HepG2 (cell line): ENCODE data around the gene STRADA. TPM values are rescaled to one million over a fixed set of nuclear protein-coding genes. Genes with fewer than 3 reads are reported as not detected.

Experiments used
- CHCHD3 ChIP-seq: sonication (generic); formaldehyde crosslinking; IDR thresholded peaks from 2 replicates; pipeline ENCODE4 v1.8.0; 2022; ENCODE audit warnings: mild to moderate bottlenecking, missing genetic modification reagents, moderate library complexity
- GATAD2A ChIP-seq: IDR thresholded peaks from 2 replicates; pipeline ENCODE4 v1.6.1; 2016
- HMG20B ChIP-seq: conservative IDR thresholded peaks from 2 replicates; pipeline ENCODE4 v1.6.1; 2016; ENCODE audit warnings: missing genetic modification reagents, missing compliant biosample characterization
- NFKB2 ChIP-seq: sonication (generic); formaldehyde crosslinking; IDR thresholded peaks from 2 replicates; pipeline ENCODE4 v1.4.0; 2020; ENCODE audit warnings: missing genetic modification reagents, borderline replicate concordance
- NR1H2 ChIP-seq: sonication (generic); formaldehyde crosslinking; IDR thresholded peaks from 2 replicates; pipeline ENCODE4 v1.8.1; 2022; ENCODE audit warnings: low read depth, missing genetic modification reagents, borderline replicate concordance
- TMF1 ChIP-seq: sonication (generic); formaldehyde crosslinking; IDR thresholded peaks from 2 replicates; pipeline ENCODE4 v1.8.1; 2022; ENCODE audit warnings: low read depth, missing genetic modification reagents
- ZKSCAN5 ChIP-seq: sonication (generic); formaldehyde crosslinking; IDR thresholded peaks from 2 replicates; pipeline ENCODE4 v1.5.1; 2020; ENCODE audit warnings: mild to moderate bottlenecking, missing genetic modification reagents
- ZMYM3 ChIP-seq: sonication (generic); formaldehyde crosslinking; IDR thresholded peaks from 2 replicates; pipeline ENCODE4 v1.5.1; 2020; ENCODE audit warnings: mild to moderate bottlenecking, missing genetic modification reagents
- ZNF331 ChIP-seq: sonication (generic); formaldehyde crosslinking; IDR thresholded peaks from 2 replicates; pipeline ENCODE4 v1.4.0; 2020; ENCODE audit warnings: missing genetic modification reagents
- ZNF660 ChIP-seq: sonication (generic); formaldehyde crosslinking; IDR thresholded peaks from 2 replicates; pipeline ENCODE4 v1.5.1; 2020; ENCODE audit warnings: mild to moderate bottlenecking, low read depth, missing genetic modification reagents, borderline replicate concordance
- ZNF747 ChIP-seq: sonication (generic); formaldehyde crosslinking; IDR thresholded peaks from 2 replicates; pipeline ENCODE4 v1.8.1; 2023; ENCODE audit warnings: missing genetic modification reagents, mild to moderate bottlenecking, borderline replicate concordance
- ZSCAN29 ChIP-seq: sonication (generic); formaldehyde crosslinking; conservative IDR thresholded peaks from 2 replicates; pipeline ENCODE4 v1.4.0; 2020; ENCODE audit warnings: mild to moderate bottlenecking, missing genetic modification reagents
- polyA plus RNA-seq, 8 experiments: library from polyadenylated mRNA; depleted of rRNA in 3 of 8; stranded (reverse) in 7 of 8; unstranded in 1 of 8; fragments of >200 nt; fragmentation: Illumina TruSeq in 4 of 8; extraction: Trizol in 4 of 8; gene quantifications; 2 replicates each; pipeline versions ENCODE4 v1.2.1 to v1.2.3, GENCODE V29; 2011 to 2016; ENCODE audit warnings: low read depth in 4 of 8, missing spikeins in 1 of 8, mixed read lengths in 1 of 8; ENCODE audit not compliant: insufficient read depth in 1 of 8
- total RNA-seq, 5 experiments: library from RNA; depleted of rRNA; stranded (reverse); fragments of >200 nt; fragmentation: Illumina TruSeq; extraction: Trizol; gene quantifications; 2 replicates each; pipeline ENCODE4 v1.2.3, GENCODE V29; 2016; ENCODE audit warnings: low read depth in 1 of 5
- TF ChIP-seq, protein P1 (sequence below): sonication (generic); formaldehyde crosslinking; IDR thresholded peaks from 2 replicates; pipeline ENCODE4 v1.4.0; 2020; ENCODE audit warnings: missing genetic modification reagents, mild to moderate bottlenecking, borderline replicate concordance
- TF ChIP-seq, protein P2 (sequence below): conservative IDR thresholded peaks from 2 replicates; pipeline ENCODE4 v1.6.1; 2018; ENCODE audit warnings: missing genetic modification reagents
- TF ChIP-seq, protein P3 (sequence below): sonication (generic); formaldehyde crosslinking; conservative IDR thresholded peaks from 2 replicates; pipeline ENCODE4 v1.4.0; 2020; ENCODE audit warnings: missing genetic modification reagents
- TF ChIP-seq, protein P4 (sequence below): fragments of 450-650 bp; IDR thresholded peaks from 2 replicates; pipeline ENCODE4 v1.6.1; 2017; ENCODE audit warnings: mild to moderate bottlenecking

STRADA gene
- total and polyA plus RNA-seq, 2 of the 13 experiments (the other 11 are each of a cell fraction or from before 2014, with no cell fraction given), result 17.6 to 17.9 TPM

DNA sequence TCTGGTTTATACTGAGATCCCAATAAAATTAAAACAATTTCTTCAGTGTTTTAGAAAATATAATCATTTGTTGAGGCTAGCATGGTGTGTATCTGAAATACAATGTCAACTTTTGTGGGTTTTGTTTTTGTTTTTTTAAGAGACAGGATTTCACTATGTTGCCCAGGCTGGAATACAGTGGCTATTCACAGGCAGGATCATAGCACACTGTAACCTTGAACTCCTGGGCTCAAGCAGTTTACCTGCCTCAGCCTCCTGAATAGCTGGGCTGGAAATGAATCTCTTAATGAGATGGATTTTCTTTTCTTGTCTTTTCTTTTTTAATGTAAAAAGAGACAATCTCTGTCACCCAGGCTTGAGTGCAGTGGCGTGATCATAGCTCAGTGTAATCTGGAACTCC lies 44.5 kb upstream of the STRADA start (continued):
- TF ChIP-seq, protein P1, sequence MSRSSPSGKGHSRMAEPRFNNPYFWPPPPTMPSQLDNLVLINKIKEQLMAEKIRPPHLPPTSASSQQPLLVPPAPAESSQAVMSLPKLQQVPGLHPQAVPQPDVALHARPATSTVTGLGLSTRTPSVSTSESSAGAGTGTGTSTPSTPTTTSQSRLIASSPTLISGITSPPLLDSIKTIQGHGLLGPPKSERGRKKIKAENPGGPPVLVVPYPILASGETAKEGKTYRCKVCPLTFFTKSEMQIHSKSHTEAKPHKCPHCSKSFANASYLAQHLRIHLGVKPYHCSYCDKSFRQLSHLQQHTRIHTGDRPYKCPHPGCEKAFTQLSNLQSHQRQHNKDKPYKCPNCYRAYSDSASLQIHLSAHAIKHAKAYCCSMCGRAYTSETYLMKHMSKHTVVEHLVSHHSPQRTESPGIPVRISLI (CRISPR knock-in tag), result no peak
- TF ChIP-seq GATAD2A (CRISPR knock-in tag), result peak; percentile 35; the same call in 1 of the 2 replicates
- no peak for TF ChIP-seq ZKSCAN5 (CRISPR knock-in tag)
- TF ChIP-seq ZMYM3 (CRISPR knock-in tag), result no peak; the same call in 1 of the 2 replicates
- TF ChIP-seq ZNF747 (CRISPR knock-in tag), result no peak
- no peak for TF ChIP-seq NR1H2 (CRISPR knock-in tag)
- no peak for TF ChIP-seq ZNF660 (CRISPR knock-in tag)
- TF ChIP-seq CHCHD3 (CRISPR knock-in tag), result no peak
- TF ChIP-seq ZNF331 (CRISPR knock-in tag), result 0 out of 2 replicates have a peak, but pooled peaks have one; percentile 37
- TF ChIP-seq HMG20B (CRISPR knock-in tag), result no peak
- no peak for TF ChIP-seq ZSCAN29 (CRISPR knock-in tag)
- TF ChIP-seq, protein P2, sequence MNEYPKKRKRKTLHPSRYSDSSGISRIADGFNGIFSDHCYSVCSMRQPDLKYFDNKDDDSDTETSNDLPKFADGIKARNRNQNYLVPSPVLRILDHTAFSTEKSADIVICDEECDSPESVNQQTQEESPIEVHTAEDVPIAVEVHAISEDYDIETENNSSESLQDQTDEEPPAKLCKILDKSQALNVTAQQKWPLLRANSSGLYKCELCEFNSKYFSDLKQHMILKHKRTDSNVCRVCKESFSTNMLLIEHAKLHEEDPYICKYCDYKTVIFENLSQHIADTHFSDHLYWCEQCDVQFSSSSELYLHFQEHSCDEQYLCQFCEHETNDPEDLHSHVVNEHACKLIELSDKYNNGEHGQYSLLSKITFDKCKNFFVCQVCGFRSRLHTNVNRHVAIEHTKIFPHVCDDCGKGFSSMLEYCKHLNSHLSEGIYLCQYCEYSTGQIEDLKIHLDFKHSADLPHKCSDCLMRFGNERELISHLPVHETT, result no peak
- TF ChIP-seq, protein P3, sequence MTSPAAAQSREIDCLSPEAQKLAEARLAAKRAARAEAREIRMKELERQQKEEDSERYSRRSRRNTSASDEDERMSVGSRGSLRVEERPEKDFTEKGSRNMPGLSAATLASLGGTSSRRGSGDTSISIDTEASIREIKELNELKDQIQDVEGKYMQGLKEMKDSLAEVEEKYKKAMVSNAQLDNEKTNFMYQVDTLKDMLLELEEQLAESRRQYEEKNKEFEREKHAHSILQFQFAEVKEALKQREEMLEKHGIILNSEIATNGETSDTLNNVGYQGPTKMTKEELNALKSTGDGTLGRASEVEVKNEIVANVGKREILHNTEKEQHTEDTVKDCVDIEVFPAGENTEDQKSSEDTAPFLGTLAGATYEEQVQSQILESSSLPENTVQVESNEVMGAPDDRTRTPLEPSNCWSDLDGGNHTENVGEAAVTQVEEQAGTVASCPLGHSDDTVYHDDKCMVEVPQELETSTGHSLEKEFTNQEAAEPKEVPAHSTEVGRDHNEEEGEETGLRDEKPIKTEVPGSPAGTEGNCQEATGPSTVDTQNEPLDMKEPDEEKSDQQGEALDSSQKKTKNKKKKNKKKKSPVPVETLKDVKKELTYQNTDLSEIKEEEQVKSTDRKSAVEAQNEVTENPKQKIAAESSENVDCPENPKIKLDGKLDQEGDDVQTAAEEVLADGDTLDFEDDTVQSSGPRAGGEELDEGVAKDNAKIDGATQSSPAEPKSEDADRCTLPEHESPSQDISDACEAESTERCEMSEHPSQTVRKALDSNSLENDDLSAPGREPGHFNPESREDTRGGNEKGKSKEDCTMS (CRISPR knock-in tag), result no peak
- TF ChIP-seq NFKB2 (CRISPR knock-in tag), result no peak
- TF ChIP-seq TMF1 (CRISPR knock-in tag), result no peak
- TF ChIP-seq, protein P4, sequence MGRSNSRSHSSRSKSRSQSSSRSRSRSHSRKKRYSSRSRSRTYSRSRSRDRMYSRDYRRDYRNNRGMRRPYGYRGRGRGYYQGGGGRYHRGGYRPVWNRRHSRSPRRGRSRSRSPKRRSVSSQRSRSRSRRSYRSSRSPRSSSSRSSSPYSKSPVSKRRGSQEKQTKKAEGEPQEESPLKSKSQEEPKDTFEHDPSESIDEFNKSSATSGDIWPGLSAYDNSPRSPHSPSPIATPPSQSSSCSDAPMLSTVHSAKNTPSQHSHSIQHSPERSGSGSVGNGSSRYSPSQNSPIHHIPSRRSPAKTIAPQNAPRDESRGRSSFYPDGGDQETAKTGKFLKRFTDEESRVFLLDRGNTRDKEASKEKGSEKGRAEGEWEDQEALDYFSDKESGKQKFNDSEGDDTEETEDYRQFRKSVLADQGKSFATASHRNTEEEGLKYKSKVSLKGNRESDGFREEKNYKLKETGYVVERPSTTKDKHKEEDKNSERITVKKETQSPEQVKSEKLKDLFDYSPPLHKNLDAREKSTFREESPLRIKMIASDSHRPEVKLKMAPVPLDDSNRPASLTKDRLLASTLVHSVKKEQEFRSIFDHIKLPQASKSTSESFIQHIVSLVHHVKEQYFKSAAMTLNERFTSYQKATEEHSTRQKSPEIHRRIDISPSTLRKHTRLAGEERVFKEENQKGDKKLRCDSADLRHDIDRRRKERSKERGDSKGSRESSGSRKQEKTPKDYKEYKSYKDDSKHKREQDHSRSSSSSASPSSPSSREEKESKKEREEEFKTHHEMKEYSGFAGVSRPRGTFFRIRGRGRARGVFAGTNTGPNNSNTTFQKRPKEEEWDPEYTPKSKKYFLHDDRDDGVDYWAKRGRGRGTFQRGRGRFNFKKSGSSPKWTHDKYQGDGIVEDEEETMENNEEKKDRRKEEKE, result no peak
- TF ChIP-seq, all 625 proteins: peak for 32
